ENCODE results near the gene QTRT2.

DNA sequence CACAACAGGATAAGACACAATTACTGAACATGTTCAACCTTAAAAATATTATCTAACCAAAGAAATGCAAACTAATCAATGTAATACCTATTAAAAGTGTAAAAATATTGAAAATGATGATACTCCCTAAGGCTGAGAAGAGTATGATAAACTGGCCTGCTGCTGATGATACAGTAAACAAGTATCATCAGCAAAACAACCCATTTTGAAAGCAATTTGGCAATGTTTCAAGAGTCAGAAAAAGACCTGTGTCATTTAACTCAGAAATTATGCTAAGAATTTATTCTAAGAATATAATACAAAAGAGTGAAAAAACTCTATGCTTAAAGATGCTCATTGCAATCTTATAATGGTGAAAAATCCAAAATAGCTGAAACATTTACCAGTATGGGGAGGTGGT lies 22.3 kb upstream of the QTRT2 start:
- TF ChIP-seq, protein P1, sequence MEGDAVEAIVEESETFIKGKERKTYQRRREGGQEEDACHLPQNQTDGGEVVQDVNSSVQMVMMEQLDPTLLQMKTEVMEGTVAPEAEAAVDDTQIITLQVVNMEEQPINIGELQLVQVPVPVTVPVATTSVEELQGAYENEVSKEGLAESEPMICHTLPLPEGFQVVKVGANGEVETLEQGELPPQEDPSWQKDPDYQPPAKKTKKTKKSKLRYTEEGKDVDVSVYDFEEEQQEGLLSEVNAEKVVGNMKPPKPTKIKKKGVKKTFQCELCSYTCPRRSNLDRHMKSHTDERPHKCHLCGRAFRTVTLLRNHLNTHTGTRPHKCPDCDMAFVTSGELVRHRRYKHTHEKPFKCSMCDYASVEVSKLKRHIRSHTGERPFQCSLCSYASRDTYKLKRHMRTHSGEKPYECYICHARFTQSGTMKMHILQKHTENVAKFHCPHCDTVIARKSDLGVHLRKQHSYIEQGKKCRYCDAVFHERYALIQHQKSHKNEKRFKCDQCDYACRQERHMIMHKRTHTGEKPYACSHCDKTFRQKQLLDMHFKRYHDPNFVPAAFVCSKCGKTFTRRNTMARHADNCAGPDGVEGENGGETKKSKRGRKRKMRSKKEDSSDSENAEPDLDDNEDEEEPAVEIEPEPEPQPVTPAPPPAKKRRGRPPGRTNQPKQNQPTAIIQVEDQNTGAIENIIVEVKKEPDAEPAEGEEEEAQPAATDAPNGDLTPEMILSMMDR (IDR thresholded peaks at IDR 0.05 in 8 of 11, conservative IDR thresholded peaks at IDR 0.05 in 3 of 11) = no peak
- no peak for TF ChIP-seq POLR2A (IDR thresholded peaks at IDR 0.05)
- TF ChIP-seq POLR2AphosphoS5 (IDR thresholded peaks at IDR 0.05) = no peak

Measured in spleen (tissue), 7 donors.